Measurements from ENCODE around the gene DEF6. TPM values are rescaled to one million over a fixed set of nuclear protein-coding genes. Genes with fewer than 3 reads are reported as not detected.

DEF6 gene
- total RNA-seq, 1 donor from 2014 or later = not detected

GRCh38 chr6:35370124-35370741 is 72.6 kb downstream of the DEF6 start:
- peak; percentile 98 for DNase-seq (ENCODE audit: low read depth)

GRCh38 chr6:35370785-35371493 is 73.3 kb downstream of the DEF6 start:
- no peak for DNase-seq (ENCODE audit: low read depth)

Other genes with a start within 250 kb of the DEF6 start
- not detected in 2 replicates for gene TCP11, start 156.5 kb upstream of the DEF6 start, total RNA-seq
- under 0.01 and 0.03 TPM in 2 replicates for gene SCUBE3, start 83.9 kb upstream of the DEF6 start, total RNA-seq
- gene ZNF76, start 38.1 kb upstream of the DEF6 start, total RNA-seq = 15.7 and 22.1 TPM in 2 replicates
- gene PPARD, start 44.7 kb downstream of the DEF6 start, total RNA-seq = 9.4 and 20.0 TPM in 2 replicates
- gene FANCE, start 154.5 kb downstream of the DEF6 start, total RNA-seq = 11.8 and 18.3 TPM in 2 replicates
- 794 and 894 TPM in 2 replicates for gene RPL10A, start 170.6 kb downstream of the DEF6 start, total RNA-seq
- 25.5 and 33.2 TPM in 2 replicates for gene TEAD3, start 199.3 kb downstream of the DEF6 start, total RNA-seq
- 0.05 and 0.10 TPM in 2 replicates for gene TULP1, start 215.1 kb downstream of the DEF6 start, total RNA-seq